PC-3 (cell line): ENCODE results near the gene OR4C11. TPM values are rescaled to one million over a fixed set of nuclear protein-coding genes. Genes with fewer than 3 reads are reported as not detected.

Experiments used
- ATAC-seq: fragments of 200-7000 bp; cut with Tn5 transposase; 2 replicates; pipeline ENCODE4 v1.9.1; 2020; ENCODE audit warnings: mild to moderate bottlenecking, moderate library complexity
- BruUV-seq: library from RNA; stranded (reverse); fragments of 400-500 nt; replicated peaks from 2 replicates; lab custom pipeline; 2021; lab: Mats Ljungman, UMichigan
- CTCF ChIA-PET: fragments of 300-600 bp; sonication (Branson Sonifier 250); formaldehyde crosslinking; loops from one replicate; lab custom pipeline; 2022; ENCODE audit warnings: antibody characterized with exemption; lab: Charles Lee
- POLR2A ChIA-PET: fragments of 300-600 bp; sonication (Branson Sonifier 250); formaldehyde crosslinking; loops from one replicate; lab custom pipeline; 2022; ENCODE audit warnings: antibody characterized with exemption; ENCODE audit not compliant: unreplicated experiment; lab: Charles Lee
- DNase-seq: peaks from one replicate; pipeline ENCODE4 v3.0.0-alpha.2; 2015
- H2AFZ ChIP-seq: fragments of 300-600 bp; sonication (generic); 2 replicates; pipeline ENCODE4 v1.6.0; 2016; ENCODE audit warnings: antibody characterized with exemption, low read length
- H3F3A ChIP-seq: fragments of 300-600 bp; sonication (generic); one replicate; pipeline ENCODE4 v1.6.0; 2017; ENCODE audit warnings: antibody characterized with exemption, low read length, control low read depth, mild to moderate bottlenecking; ENCODE audit not compliant: unreplicated experiment
- H3K27ac ChIP-seq: fragments of 300-600 bp; sonication (generic); 2 replicates; pipeline ENCODE4 v1.5.1; 2016; ENCODE audit warnings: mild to moderate bottlenecking, low read length
- H3K27me3 ChIP-seq: fragments of 300-600 bp; sonication (generic); 2 replicates; pipeline ENCODE4 v1.6.1; 2016; ENCODE audit warnings: low read length, mixed read lengths
- H3K36me3 ChIP-seq: fragments of 300-600 bp; sonication (generic); 2 replicates; pipeline ENCODE4 v1.6.1; 2016; ENCODE audit warnings: low read depth, mixed run types, low read length, mixed read lengths
- H3K4me1 ChIP-seq: fragments of 300-600 bp; sonication (generic); 2 replicates; pipeline ENCODE4 v1.5.1; 2016; ENCODE audit warnings: low read length; ENCODE audit not compliant: insufficient read depth
- H3K4me2 ChIP-seq: fragments of 300-600 bp; sonication (generic); 2 replicates; pipeline ENCODE4 v1.6.0; 2016; ENCODE audit warnings: low read length
- H3K4me3 ChIP-seq: fragments of 300-600 bp; sonication (generic); 2 replicates; pipeline ENCODE4 v1.5.1; 2016; ENCODE audit warnings: mild to moderate bottlenecking, low read length, mixed read lengths
- H3K79me2 ChIP-seq: fragments of 300-600 bp; sonication (generic); 2 replicates; pipeline ENCODE4 v1.6.1; 2017; ENCODE audit warnings: low read length, mixed read lengths
- H3K9ac ChIP-seq: fragments of 300-600 bp; sonication (generic); 2 replicates; pipeline ENCODE4 v1.6.0; 2016; ENCODE audit warnings: mild to moderate bottlenecking, low read length
- H3K9me2 ChIP-seq: fragments of 300-600 bp; sonication (generic); replicated peaks from 2 replicates; pipeline ENCODE4 v1.6.1; 2016; ENCODE audit warnings: mixed run types, low read length, mixed read lengths
- H3K9me3 ChIP-seq: fragments of 300-600 bp; sonication (generic); 2 replicates; pipeline ENCODE4 v1.6.1; 2016; ENCODE audit warnings: low read length, mixed read lengths
- H4K20me1 ChIP-seq: fragments of 300-600 bp; sonication (generic); 2 replicates; pipeline ENCODE4 v1.6.1; 2016; ENCODE audit warnings: low read length, mixed read lengths
- CTCF ChIP-seq: fragments of 300-600 bp; sonication (generic); conservative IDR thresholded peaks from 2 replicates; pipeline ENCODE4 v1.5.1; 2017; ENCODE audit warnings: antibody characterized with exemption, low read depth, mild to moderate bottlenecking, low read length
- EZH2 ChIP-seq: fragments of 300-600 bp; sonication (generic); IDR thresholded peaks from one replicate; pipeline ENCODE4 v1.6.1; 2017; ENCODE audit warnings: antibody characterized with exemption, mild to moderate bottlenecking, low read length; ENCODE audit not compliant: unreplicated experiment
- EZH2phosphoT487 ChIP-seq: fragments of 300-600 bp; sonication (generic); IDR thresholded peaks from 2 replicates; pipeline ENCODE4 v1.6.1; 2018; ENCODE audit warnings: mild to moderate bottlenecking, antibody characterized with exemption, low read length, borderline replicate concordance
- intact Hi-C: fragments of 100-400 bp; cut with micrococcal nuclease; formaldehyde crosslinking; loops from 2 replicates; pipeline ENCODE4 v1.9.0; 2023
- total RNA-seq: library from RNA; depleted of rRNA; stranded (reverse); fragments of >200 nt; gene quantifications from 2 replicates; pipeline ENCODE4 v1.2.3, GENCODE V29; 2014

OR4C11 gene
- total RNA-seq, 1 experiment from 2014 or later, result not detected

GRCh38 chr11:55624531-55624930 lies 17.1 kb upstream of the OR4C11 start:
- DNase-seq (peak; percentile 53), ATAC-seq (no peak)
- no peak overlapping the region for H3K9ac ChIP-seq
- BruUV-seq, result no TSS peak
- no peak overlapping the region for H3K4me3 ChIP-seq
- no peak overlapping the region for H3K27ac ChIP-seq
- no peaks in the 10 kb centered on the region for H3K4me1 ChIP-seq
- POLR2A ChIA-PET, result no interaction called here
- no peaks in the 10 kb centered on the region for H3K79me2 ChIP-seq
- no peak overlapping the region for H2AFZ ChIP-seq
- no peaks in the 10 kb centered on the region for H3F3A ChIP-seq
- no peaks in the 10 kb centered on the region for H3K9me3 ChIP-seq
- H3K4me2 ChIP-seq, result no peak overlapping the region
- H4K20me1 ChIP-seq, result no peaks in the 10 kb centered on the region
- CTCF ChIA-PET, result no interaction called here
- no peaks in the 10 kb centered on the region for H3K27me3 ChIP-seq
- H3K9me2 ChIP-seq, result no peaks in the 10 kb centered on the region
- intact Hi-C loops, result no loop called here
- TF ChIP-seq CTCF, result no peak
- no peak for TF ChIP-seq EZH2phosphoT487
- TF ChIP-seq EZH2, result no peak
- no peaks in the 10 kb centered on the region for H3K36me3 ChIP-seq

- POLR2A ChIA-PET, result no interaction called here
- no peak for DNase-seq
Measured at GRCh38 chr11:55572548-55572947, 34.9 kb downstream of the OR4C11 start.

More at GRCh38 chr11:55572548-55572947, 34.9 kb downstream of the OR4C11 start:
- H3F3A ChIP-seq, result no peaks in the 10 kb centered on the region
- no peaks in the 10 kb centered on the region for H3K27me3 ChIP-seq
- H3K9me3 ChIP-seq, result 0 out of 2 replicates have a peak, but pooled peaks cover 5% of the 10 kb centered on the region
- H3K9me2 ChIP-seq, result no peaks in the 10 kb centered on the region
- H3K4me3 ChIP-seq, result no peak overlapping the region
- no TSS peak for BruUV-seq
- peak overlapping the region; percentile 33; the same call in 1 of the 2 replicates for H3K27ac ChIP-seq
- no peaks in the 10 kb centered on the region for H3K36me3 ChIP-seq
- intact Hi-C loops, result no loop called here
- ATAC-seq, result no peak
- H3K9ac ChIP-seq, result no peak overlapping the region
- H3K4me1 ChIP-seq, result no peaks in the 10 kb centered on the region; the same call in 1 of the 2 replicates
- H3K79me2 ChIP-seq, result no peaks in the 10 kb centered on the region
- no peaks in the 10 kb centered on the region for H4K20me1 ChIP-seq
- H2AFZ ChIP-seq, result no peak overlapping the region
- no peak overlapping the region for H3K4me2 ChIP-seq
- CTCF ChIA-PET, result no interaction called here
- TF ChIP-seq CTCF (no peak), EZH2 (no peak), EZH2phosphoT487 (no peak)
